Fibroblast of the aortic adventitia (primary cell): ENCODE results near the gene CLEC18B. TPM values are rescaled to one million over a fixed set of nuclear protein-coding genes. Genes with fewer than 3 reads are reported as not detected.
"Not testable (repeated sequence)": the region's sequence is repeated elsewhere in the genome, so short reads cannot be mapped to it uniquely, and the experiment has no call there.

Experiments
- DNase-seq: peaks from one replicate; pipeline ENCODE4 v3.0.0-alpha.2; 2010; ENCODE audit warnings: low read depth
- H3K4me3 ChIP-seq: 2 replicates; pipeline ENCODE4 v1.5.1; 2011; ENCODE audit warnings: low read depth, mild to moderate bottlenecking, control low read depth, low read length, moderate library complexity
- CTCF ChIP-seq: IDR thresholded peaks from 2 replicates; pipeline ENCODE4 v1.5.1; 2011; ENCODE audit warnings: mild to moderate bottlenecking, low read length, control low read depth, inconsistent platforms; ENCODE audit not compliant: insufficient read depth
- total RNA-seq: library from RNA; depleted of rRNA; stranded (reverse); fragments of >200 nt; gene quantifications from 2 replicates; pipeline ENCODE4 v1.2.3, GENCODE V29; 2012; ENCODE audit warnings: low replicate concordance

Gene CLEC18B
- total RNA-seq, 1 donor = not detected

GRCh38 chr16:74446866-74447265 lies 25.6 kb upstream of the CLEC18B start:
- no peak for TF ChIP-seq CTCF
- H3K4me3 ChIP-seq = no peak overlapping the region
- no peak for DNase-seq

DNA sequence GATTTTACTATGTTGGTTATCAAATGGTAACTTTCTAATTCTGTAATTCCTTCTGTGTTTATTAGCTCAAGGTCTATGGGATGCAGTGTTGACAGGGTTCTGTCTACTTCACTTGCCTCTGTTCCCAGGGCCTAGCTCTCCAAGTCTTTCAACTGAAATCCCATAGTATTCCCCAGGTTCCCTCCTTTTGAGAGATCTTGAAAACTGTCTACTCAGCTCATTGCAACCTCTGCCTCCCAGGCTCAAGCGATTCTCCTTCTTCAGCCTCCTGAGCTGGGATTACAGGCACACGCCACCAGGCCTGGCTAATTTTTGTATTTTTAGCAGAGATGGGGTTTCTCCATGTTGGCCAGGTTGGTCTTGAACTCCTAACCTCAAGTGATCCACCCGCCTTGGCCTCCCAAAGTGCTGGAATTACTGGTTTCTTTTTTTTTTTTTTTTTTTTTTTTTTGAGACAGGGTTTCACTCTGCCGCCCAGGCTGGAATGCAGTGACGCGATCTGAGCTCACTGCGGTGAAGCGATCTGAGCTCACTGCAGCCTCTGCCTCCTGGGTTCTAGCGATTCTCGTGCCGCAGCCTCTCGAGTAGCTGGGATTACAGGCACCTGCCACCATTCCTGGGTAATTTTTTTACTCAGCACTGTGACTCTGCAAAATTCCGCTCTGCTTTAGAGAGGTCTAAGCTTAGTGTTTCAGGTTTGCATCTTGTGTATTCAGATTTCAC lies 22.5 kb upstream of the CLEC18B start:
- H3K4me3 ChIP-seq, DNase-seq: not testable (repeated sequence)

DNA sequence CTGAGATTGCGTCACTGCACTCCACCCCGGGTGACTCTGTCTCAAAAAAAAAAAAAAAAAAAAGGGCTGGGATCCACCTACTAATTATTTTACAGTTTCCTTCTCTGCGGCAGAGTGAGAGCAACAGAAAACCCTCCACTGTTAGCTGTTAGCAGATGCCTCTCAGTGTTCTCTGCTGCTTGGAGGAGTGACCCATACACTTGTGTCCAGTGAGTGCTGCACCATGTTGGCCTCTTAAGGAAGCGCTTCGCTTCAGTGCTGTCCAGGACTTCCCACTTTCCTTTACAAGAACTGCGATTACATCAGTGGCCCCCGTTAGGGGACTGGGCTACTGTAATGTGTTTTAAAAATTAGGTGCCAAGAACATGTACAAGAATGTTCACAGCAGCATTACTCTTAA lies 18.4 kb upstream of the CLEC18B start:
- no peak overlapping the region for H3K4me3 ChIP-seq
- no peak for TF ChIP-seq CTCF
- no peak for DNase-seq

DNA sequence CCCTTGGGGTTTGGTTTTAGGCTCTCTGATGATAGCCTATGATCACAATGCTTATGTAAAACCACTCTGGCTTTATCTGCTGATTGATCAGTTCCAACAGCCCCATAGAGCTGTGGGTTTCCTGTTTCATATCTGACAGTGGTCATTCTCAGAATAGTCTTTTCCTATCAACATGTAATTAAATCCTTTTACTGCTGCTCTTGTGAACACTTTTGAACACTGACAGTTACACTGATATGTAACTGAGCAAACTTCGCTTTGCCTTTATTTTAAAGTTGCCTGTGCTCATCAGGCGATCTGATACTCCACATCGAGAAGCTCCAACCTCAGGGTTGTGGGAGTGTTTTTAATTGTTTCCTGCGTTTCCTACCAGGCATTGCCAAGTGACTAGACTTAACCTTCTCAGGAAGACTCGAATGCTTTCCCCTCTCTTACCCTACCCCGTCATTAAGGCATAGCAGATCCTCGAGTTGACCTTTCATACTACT lies 17.3 kb upstream of the CLEC18B start:
- DNase-seq = no peak
- TF ChIP-seq CTCF = no peak
- H3K4me3 ChIP-seq = no peak overlapping the region

GRCh38 chr16:74431516-74431915 lies 10.2 kb upstream of the CLEC18B start:
- DNase-seq = no peak

DNA sequence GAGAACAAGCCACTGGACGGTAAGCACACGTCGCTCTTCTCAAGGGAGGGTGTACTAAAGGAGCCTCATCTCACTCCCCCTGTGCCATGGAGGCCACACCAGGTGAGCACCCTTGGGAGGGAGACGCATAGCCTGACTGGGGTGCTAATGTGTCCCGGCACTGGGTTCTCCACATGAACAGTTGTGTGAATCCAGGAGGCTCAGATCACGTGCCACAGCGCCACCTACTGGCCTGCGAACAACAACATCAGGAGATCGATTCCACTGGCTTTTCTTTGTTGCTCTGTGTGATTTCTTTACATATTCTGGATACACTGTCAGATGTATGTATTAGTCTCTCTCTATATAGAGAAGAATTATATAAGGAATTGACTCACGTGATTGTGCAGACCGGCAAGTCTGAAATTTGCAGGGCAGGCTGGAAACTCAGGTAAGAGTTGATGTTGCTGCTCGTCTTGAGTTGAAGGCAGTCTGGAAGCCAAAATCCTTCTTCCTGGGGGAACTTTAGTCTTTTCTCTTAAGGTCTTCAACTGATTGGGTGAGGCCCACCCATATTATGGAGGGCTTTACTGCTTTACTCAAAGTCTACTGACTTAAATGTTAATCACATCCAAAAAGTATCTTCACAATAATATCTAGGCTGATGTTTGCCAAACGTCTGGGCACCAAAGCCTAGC lies 8.9 kb upstream of the CLEC18B start:
- DNase-seq = peak; percentile 45
- TF ChIP-seq CTCF = peak; percentile 61
- H3K4me3 ChIP-seq = not testable (repeated sequence)

More at GRCh38 chr16:74431516-74431915, 10.2 kb upstream of the CLEC18B start:
- TF ChIP-seq CTCF = no peak
- H3K4me3 ChIP-seq = no peak overlapping the region

GRCh38 chr16:74428493-74428892 lies 7.2 kb upstream of the CLEC18B start:
- not testable (repeated sequence) for DNase-seq, H3K4me3 ChIP-seq

- not testable (repeated sequence) for DNase-seq, H3K4me3 ChIP-seq
Observed at GRCh38 chr16:74425751-74426150, 4.5 kb upstream of the CLEC18B start.

DNA sequence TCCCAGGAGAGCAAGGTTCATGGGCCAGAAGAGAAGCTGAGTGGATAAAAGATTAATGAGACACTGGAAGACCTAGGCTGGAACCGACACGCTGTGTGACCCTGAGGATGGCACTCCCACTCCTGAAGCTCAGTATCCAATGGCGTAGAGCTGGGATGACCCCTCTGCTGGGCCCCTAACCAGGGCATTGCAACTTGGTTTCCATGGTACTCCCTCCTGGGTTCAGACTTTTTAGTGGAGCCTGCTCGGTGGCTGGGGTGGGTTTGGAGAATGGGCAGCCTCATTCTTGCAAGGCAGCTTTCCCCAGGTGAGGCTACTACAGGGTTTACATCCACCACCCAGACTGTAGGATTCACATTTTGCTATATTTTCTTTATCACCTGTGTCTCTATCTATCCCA lies 2.4 kb upstream of the CLEC18B start:
- DNase-seq, H3K4me3 ChIP-seq: not testable (repeated sequence)

- not testable (repeated sequence) for DNase-seq, H3K4me3 ChIP-seq
Observed at GRCh38 chr16:74422086-74422485, 808 bp upstream of the CLEC18B start.

DNA sequence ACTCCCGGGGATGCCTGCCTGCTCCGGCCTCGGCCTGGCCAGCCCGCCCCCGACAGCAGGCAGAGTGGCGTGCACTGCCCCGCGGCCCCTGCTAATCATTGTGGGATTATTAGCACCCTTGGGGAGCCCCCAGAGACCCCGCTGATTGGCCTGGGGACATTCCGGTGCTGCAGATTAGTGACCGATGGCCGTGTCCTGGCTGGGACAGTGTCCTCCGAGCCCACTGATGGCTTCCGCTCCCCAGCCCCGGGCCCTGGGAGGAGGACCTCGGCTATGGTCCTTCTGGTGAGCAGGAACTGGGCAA lies 156 bp upstream of the CLEC18B start:
- not testable (repeated sequence) for DNase-seq, H3K4me3 ChIP-seq

DNA sequence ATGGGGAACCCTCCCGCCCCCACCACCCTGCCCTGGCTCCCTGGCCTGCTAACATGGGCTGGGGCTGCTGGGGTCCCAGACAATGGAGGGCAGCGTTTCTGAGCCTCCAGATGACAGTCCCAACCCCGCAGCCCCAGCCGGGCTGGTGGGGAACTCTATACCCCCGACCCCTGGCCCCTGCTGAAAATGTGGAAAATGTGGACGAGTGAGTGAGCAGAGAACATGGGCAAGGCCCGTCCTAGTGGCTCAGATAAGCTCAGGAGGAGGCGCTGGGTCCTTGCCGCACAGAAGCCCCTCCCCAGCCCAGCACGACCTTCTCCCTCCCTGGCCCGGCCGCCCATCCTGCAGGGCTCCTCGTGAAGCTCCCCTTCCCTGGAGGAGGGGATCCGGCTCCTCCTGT lies 1.5 kb downstream of the CLEC18B start:
- H3K4me3 ChIP-seq, DNase-seq: not testable (repeated sequence)

- H3K4me3 ChIP-seq, DNase-seq: not testable (repeated sequence)
Observed at GRCh38 chr16:74417897-74418296, 3.4 kb downstream of the CLEC18B start.
